ENCODE results near the gene ZNF746.

The ZNF746 gene

GRCh38 chr7:149476791-149477190 is 20.8 kb downstream of the ZNF746 start:
- Histone ChIP-seq H3K9ac (ENCODE audit: low read depth, low read length, poor library complexity, severe bottlenecking) (no peak overlapping the region), H2AFZ (ENCODE audit: low read length) (no peak overlapping the region), H3K4me2 (ENCODE audit: low read depth, low read length, poor library complexity, severe bottlenecking) (no peak overlapping the region), H4K20me1 (ENCODE audit: insufficient read depth, low read length, poor library complexity, severe bottlenecking) (no peaks in the 10 kb centered on the region), H3K4me1 (ENCODE audit: insufficient read depth, low read length, poor library complexity, severe bottlenecking) (no peaks in the 10 kb centered on the region), H3K27me3 (ENCODE audit: insufficient read depth, low read length, poor library complexity, severe bottlenecking) (no peaks in the 10 kb centered on the region), H3K4me3 (ENCODE audit: low read length, poor library complexity, severe bottlenecking) (no peak overlapping the region), H3K9me3 (ENCODE audit: insufficient read depth, low read depth, low read length) (peaks cover 6% of the 10 kb centered on the region), H3K36me3 (ENCODE audit: insufficient read depth, low read length) (peaks cover 74% of the 10 kb centered on the region; the same call in 1 of the 2 replicates), H3F3A (ENCODE audit: low read depth) (no peaks in the 10 kb centered on the region), H3K9me2 (replicated peaks; ENCODE audit: low read depth, low read length) (no peaks in the 10 kb centered on the region), H3K79me2 (ENCODE audit: insufficient read depth, low read length) (no peaks in the 10 kb centered on the region)
- TF ChIP-seq CTCF (conservative IDR thresholded peaks at IDR 0.05; ENCODE audit: low read length) (no peak), EZH2phosphoT487 (IDR thresholded peaks at IDR 0.05; ENCODE audit: borderline replicate concordance) (no peak)

- peaks cover 80% of the 10 kb centered on the region; the same call in 1 of the 2 replicates for H3K36me3 ChIP-seq (ENCODE audit: insufficient read depth, low read length)
These were observed 22.2 kb downstream of the ZNF746 start for GRCh38 chr7:149475121-149476045.

More at GRCh38 chr7:149475121-149476045, 22.2 kb downstream of the ZNF746 start:
- no peak overlapping the region for H3K9ac ChIP-seq (ENCODE audit: low read depth, low read length, poor library complexity, severe bottlenecking)
- H3F3A ChIP-seq (ENCODE audit: low read depth) = no peaks in the 10 kb centered on the region
- TF ChIP-seq CTCF (conservative IDR thresholded peaks at IDR 0.05; ENCODE audit: low read length) (no peak; the same call in 1 of the 2 replicates), EZH2phosphoT487 (IDR thresholded peaks at IDR 0.05; ENCODE audit: borderline replicate concordance) (no peak)
- no peaks in the 10 kb centered on the region for H3K4me1 ChIP-seq (ENCODE audit: insufficient read depth, low read length, poor library complexity, severe bottlenecking)
- H4K20me1 ChIP-seq (ENCODE audit: insufficient read depth, low read length, poor library complexity, severe bottlenecking) = no peaks in the 10 kb centered on the region
- no peak overlapping the region for H3K4me2 ChIP-seq (ENCODE audit: low read depth, low read length, poor library complexity, severe bottlenecking)
- no peak overlapping the region for H3K4me3 ChIP-seq (ENCODE audit: low read length, poor library complexity, severe bottlenecking)
- peaks cover 6% of the 10 kb centered on the region for H3K9me3 ChIP-seq (ENCODE audit: insufficient read depth, low read depth, low read length)
- no peaks in the 10 kb centered on the region for H3K79me2 ChIP-seq (ENCODE audit: insufficient read depth, low read length)
- H3K27me3 ChIP-seq (ENCODE audit: insufficient read depth, low read length, poor library complexity, severe bottlenecking) = no peaks in the 10 kb centered on the region
- no peaks in the 10 kb centered on the region for H3K9me2 ChIP-seq (replicated peaks; ENCODE audit: low read depth, low read length)
- no peak overlapping the region for H2AFZ ChIP-seq (ENCODE audit: low read length)

Measured in Loucy (cell line).